HepG2 (cell line): ENCODE results near the gene LMAN1L. TPM values are rescaled to one million over a fixed set of nuclear protein-coding genes. Genes with fewer than 3 reads are reported as not detected.

Experiments used
- ATAC-seq: fragments of 200-7000 bp; cut with Tn5 transposase; 3 replicates; pipeline ENCODE4 v1.9.1; 2020; ENCODE audit warnings: mild to moderate bottlenecking, moderate library complexity
- BruUV-seq: library from RNA; stranded (reverse); fragments of 400-500 nt; replicated peaks from 2 replicates; lab custom pipeline; 2021; lab: Mats Ljungman, UMichigan
- CTCF ChIA-PET: fragments of 300-600 bp; formaldehyde crosslinking; extraction: SDS; loops from one replicate; lab custom pipeline; 2021; ENCODE audit warnings: low total read pairs, inconsistent platforms, low intra/inter-chr PET ratio; lab: Yijun Ruan, JAX
- POLR2A ChIA-PET: fragments of 350-600 bp; sonication (Branson Sonifier 250); formaldehyde crosslinking; loops from one replicate; lab custom pipeline; 2020; ENCODE audit warnings: antibody characterized with exemption, inconsistent platforms; lab: Yijun Ruan, JAX
- DNase-seq: peaks from one replicate; pipeline ENCODE4 v3.0.0-alpha.2; 2015; ENCODE audit warnings: low spot score
- FAIRE-seq: peaks from 3 replicates; lab custom pipeline; 2011; peaks lifted over from hg19 to GRCh38; lab: Jason Lieb, UNC
- H2AFZ ChIP-seq: one replicate; pipeline ENCODE4 v1.6.1; 2011; ENCODE audit warnings: low read length, inconsistent platforms
- H3K27ac ChIP-seq: fragments of 300-600 bp; 3 replicates; pipeline ENCODE4 v1.8.0; 2011; ENCODE audit warnings: mixed run types, mild to moderate bottlenecking, mixed read lengths, low read length, inconsistent platforms; ENCODE audit not compliant: insufficient read depth; ENCODE audit errors: extremely low read length
- H3K27me3 ChIP-seq, 2 experiments: fragments of 200-600 bp in 1 of 2; 2 replicates in 1 of 2; 3 replicates in 1 of 2; pipeline versions ENCODE4 v1.6.0 to v1.8.0; 2011; ENCODE audit warnings: low read length in 2 of 2, mild to moderate bottlenecking in 2 of 2, moderate library complexity in 2 of 2, inconsistent platforms in 1 of 2; ENCODE audit not compliant: insufficient read depth in 2 of 2, control insufficient read depth in 1 of 2
- H3K36me3 ChIP-seq, 2 experiments: fragments of 200-600 bp in 1 of 2; replicated peaks in 1 of 2; 2 replicates in 1 of 2; 3 replicates in 1 of 2; pipeline versions ENCODE4 v1.5.1 to v1.8.0; 2011; ENCODE audit warnings: low read length in 2 of 2, inconsistent platforms in 1 of 2; ENCODE audit not compliant: insufficient read depth in 2 of 2, control insufficient read depth in 1 of 2
- H3K4me1 ChIP-seq: 2 replicates; pipeline ENCODE4 v1.5.1; 2012; ENCODE audit warnings: low read length, inconsistent platforms; ENCODE audit not compliant: insufficient read depth
- H3K4me2 ChIP-seq: 2 replicates; pipeline ENCODE4 v1.6.0; 2011; ENCODE audit warnings: low read depth, low read length, inconsistent platforms
- H3K4me3 ChIP-seq, 3 experiments: fragments of 200-600 bp in 1 of 3; sonication (generic), shearing (Covaris generic) in 1 of 3; replicated peaks in 1 of 3; 2 replicates each; pipeline ENCODE4 v1.5.1; 2011 to 2016; ENCODE audit warnings: low read length in 3 of 3, inconsistent platforms in 2 of 3, low read depth in 2 of 3, mild to moderate bottlenecking in 2 of 3, control low read depth in 1 of 3, mixed read lengths in 1 of 3; ENCODE audit not compliant: insufficient read depth in 1 of 3
- H3K79me2 ChIP-seq: one replicate; pipeline ENCODE4 v1.6.1; 2011; ENCODE audit warnings: low read length, inconsistent platforms; ENCODE audit not compliant: insufficient read depth
- H3K9ac ChIP-seq: 2 replicates; pipeline ENCODE4 v1.6.0; 2011; ENCODE audit warnings: mild to moderate bottlenecking, low read depth, low read length, inconsistent platforms; ENCODE audit not compliant: insufficient read depth
- H3K9me3 ChIP-seq: 2 replicates; pipeline ENCODE4 v1.5.1; 2012; ENCODE audit warnings: mild to moderate bottlenecking, low read length
- H4K20me1 ChIP-seq: 2 replicates; pipeline ENCODE4 v1.6.0; 2011; ENCODE audit warnings: inconsistent platforms, mild to moderate bottlenecking, low read length, moderate library complexity; ENCODE audit not compliant: insufficient read depth
- DNMT1 ChIP-seq: sonication (generic); formaldehyde crosslinking; IDR thresholded peaks from 2 replicates; pipeline ENCODE4 v1.5.1; 2020; ENCODE audit warnings: mild to moderate bottlenecking, missing genetic modification reagents
- IKZF5 ChIP-seq: IDR thresholded peaks from 2 replicates; pipeline ENCODE4 v1.6.1; 2018; ENCODE audit warnings: missing genetic modification reagents, mild to moderate bottlenecking, missing compliant biosample characterization
- MAFK ChIP-seq, 2 experiments: IDR thresholded peaks in 1 of 2; conservative IDR thresholded peaks in 1 of 2; 2 replicates each; pipeline ENCODE4 v1.6.1; 2011; ENCODE audit warnings: improper control_type of control experiment in 2 of 2, low read length in 2 of 2
- MTA1 ChIP-seq: sonication (generic); formaldehyde crosslinking; IDR thresholded peaks from 2 replicates; pipeline ENCODE4 v1.4.0; 2020; ENCODE audit warnings: missing genetic modification reagents, mild to moderate bottlenecking, borderline replicate concordance
- ONECUT2 ChIP-seq: sonication (generic); formaldehyde crosslinking; IDR thresholded peaks from 2 replicates; pipeline ENCODE4 v1.4.0; 2020; ENCODE audit warnings: missing genetic modification reagents
- POLR2A ChIP-seq, 2 experiments: IDR thresholded peaks; 2 replicates each; pipeline ENCODE4 v1.6.1; 2011; ENCODE audit warnings: low read depth in 2 of 2, low read length in 2 of 2, mild to moderate bottlenecking in 1 of 2, moderate library complexity in 1 of 2; ENCODE audit not compliant: insufficient read depth in 1 of 2
- RBAK ChIP-seq: sonication (generic); formaldehyde crosslinking; IDR thresholded peaks from 2 replicates; pipeline ENCODE4 v1.5.1; 2020; ENCODE audit warnings: mild to moderate bottlenecking, missing genetic modification reagents
- RCOR2 ChIP-seq: IDR thresholded peaks from 2 replicates; pipeline ENCODE4 v1.6.1; 2016; ENCODE audit warnings: missing biosample characterization, missing genetic modification reagents
- REXO4 ChIP-seq: sonication (generic); formaldehyde crosslinking; IDR thresholded peaks from 2 replicates; pipeline ENCODE4 v1.8.0; 2022; ENCODE audit warnings: missing genetic modification reagents, mild to moderate bottlenecking, borderline replicate concordance
- THAP11 ChIP-seq: IDR thresholded peaks from 2 replicates; pipeline ENCODE4 v1.6.1; 2016; ENCODE audit warnings: missing biosample characterization, missing genetic modification reagents
- TRAFD1 ChIP-seq: sonication (generic); formaldehyde crosslinking; IDR thresholded peaks from 2 replicates; pipeline ENCODE4 v1.5.1; 2020; ENCODE audit warnings: missing genetic modification reagents, mild to moderate bottlenecking, borderline replicate concordance
- ZNF329 ChIP-seq: sonication (generic); formaldehyde crosslinking; IDR thresholded peaks from 2 replicates; pipeline ENCODE4 v1.9.0; 2021; ENCODE audit warnings: low read depth, mild to moderate bottlenecking, missing genetic modification reagents
- ZNF510 ChIP-seq: sonication (generic); formaldehyde crosslinking; IDR thresholded peaks from 2 replicates; pipeline ENCODE4 v1.4.0; 2020; ENCODE audit warnings: low read depth, mild to moderate bottlenecking, missing genetic modification reagents
- ZNF564 ChIP-seq: sonication (generic); formaldehyde crosslinking; IDR thresholded peaks from 2 replicates; pipeline ENCODE4 v1.8.1; 2023; ENCODE audit warnings: mild to moderate bottlenecking, missing genetic modification reagents
- ZNF580 ChIP-seq: IDR thresholded peaks from 2 replicates; pipeline ENCODE4 v1.6.1; 2016; ENCODE audit warnings: low read depth, borderline replicate concordance
- ZNF605 ChIP-seq: sonication (generic); formaldehyde crosslinking; IDR thresholded peaks from 2 replicates; pipeline ENCODE4 v1.8.0; 2022; ENCODE audit warnings: mild to moderate bottlenecking, missing genetic modification reagents
- ZNF672 ChIP-seq: sonication (generic); formaldehyde crosslinking; IDR thresholded peaks from 2 replicates; pipeline ENCODE4 v1.8.1; 2022; ENCODE audit warnings: missing genetic modification reagents
- ZNF749 ChIP-seq: sonication (generic); formaldehyde crosslinking; IDR thresholded peaks from 2 replicates; pipeline ENCODE4 v1.8.0; 2022; ENCODE audit warnings: mild to moderate bottlenecking, missing genetic modification reagents, moderate library complexity, borderline replicate concordance
- WGBS: methylation state at CpG from one replicate; pipeline ENCODE4 v1.1.6; 2017; ENCODE audit warnings: low lambda C conversion rate; 5-methylcytosine and 5-hydroxymethylcytosine counted together
- in situ Hi-C: cut with HindIII; loops from 2 replicates; pipeline ENCODE4 v1.10.0; 2017; ENCODE audit warnings: low pct_unique_long_range_greater_than_20kb; ENCODE audit not compliant: extremely low pct_ligation_motif_present
- intact Hi-C: fragments of 100-400 bp; cut with micrococcal nuclease; formaldehyde crosslinking; loops from one replicate; pipeline ENCODE4 v1.10.0; 2022; ENCODE audit not compliant: unreplicated experiment
- polyA plus RNA-seq, 8 experiments: library from polyadenylated mRNA; depleted of rRNA in 3 of 8; stranded (reverse) in 7 of 8; unstranded in 1 of 8; fragments of >200 nt; fragmentation: Illumina TruSeq in 4 of 8; extraction: Trizol in 4 of 8; gene quantifications; 2 replicates each; pipeline versions ENCODE4 v1.2.1 to v1.2.3, GENCODE V29; 2011 to 2016; ENCODE audit warnings: low read depth in 4 of 8, missing spikeins in 1 of 8, mixed read lengths in 1 of 8; ENCODE audit not compliant: insufficient read depth in 1 of 8
- total RNA-seq, 5 experiments: library from RNA; depleted of rRNA; stranded (reverse); fragments of >200 nt; fragmentation: Illumina TruSeq; extraction: Trizol; gene quantifications; 2 replicates each; pipeline ENCODE4 v1.2.3, GENCODE V29; 2016; ENCODE audit warnings: low read depth in 1 of 5
- TF ChIP-seq, protein P1 (sequence below): sonication (generic); formaldehyde crosslinking; IDR thresholded peaks from 2 replicates; pipeline ENCODE4 v1.5.0; 2020; ENCODE audit warnings: missing genetic modification reagents, mild to moderate bottlenecking, borderline replicate concordance
- TF ChIP-seq, protein P2 (sequence below): sonication (generic); formaldehyde crosslinking; IDR thresholded peaks from 2 replicates; pipeline ENCODE4 v1.8.1; 2023; ENCODE audit warnings: mild to moderate bottlenecking, missing genetic modification reagents, borderline replicate concordance

The LMAN1L gene
- total and polyA plus RNA-seq, 2 of the 13 experiments (the other 11 are each of a cell fraction or from before 2014, with no cell fraction given), result not detected

- no peak for TF ChIP-seq TRAFD1 (CRISPR knock-in tag)
- no peak for TF ChIP-seq ZNF564 (CRISPR knock-in tag)
- TF ChIP-seq POLR2A (IDR thresholded peaks at IDR 0.05; ENCODE audit: insufficient read depth in 1 of 2, low read depth in 2 of 2, low read length in 2 of 2), result no peak
- TF ChIP-seq DNMT1 (CRISPR knock-in tag), result no peak
- TF ChIP-seq RCOR2 (CRISPR knock-in tag), result no peak
- TF ChIP-seq, all 625 proteins: peak for 0
Observed at GRCh38 chr15:74844319-74845207, 31.9 kb downstream of the LMAN1L start (continued).

- POLR2A ChIA-PET, result interaction anchor here (1.2 to 1.3 kb wide), 2 partner anchors 45 to 51 kb away, joined by 3 read pairs; partner anchors contain the start of gene MPI
- peaks cover 15 to 39% of the 10 kb centered on the region in 2 experiments; a peak in 4 of 5 replicates for H3K36me3 ChIP-seq
- H3K4me3 ChIP-seq, result no peak overlapping the region
- no peak for FAIRE-seq
- H3K27me3 ChIP-seq, result no peaks in the 10 kb centered on the region
- no peak overlapping the region for H3K9ac ChIP-seq
- H3K9me3 ChIP-seq, result no peaks in the 10 kb centered on the region
- CTCF ChIA-PET, result no interaction called here
- no peak overlapping the region for H3K4me2 ChIP-seq
- H3K27ac ChIP-seq, result no peak overlapping the region
- peaks cover 22% of the 10 kb centered on the region for H3K4me1 ChIP-seq
- no peak for ATAC-seq
- BruUV-seq, result no TSS peak
- intact Hi-C loops (no loop called here), in situ Hi-C loops (no loop called here)
- DNase-seq, result no peak
- WGBS, result 100% methylated on average over 1 of the region's 5 CpGs
- H4K20me1 ChIP-seq, result no peaks in the 10 kb centered on the region
- H2AFZ ChIP-seq, result no peak overlapping the region
- TF ChIP-seq IKZF5 (CRISPR knock-in tag), result no peak
- TF ChIP-seq THAP11 (CRISPR knock-in tag), result no peak
- no peak for TF ChIP-seq ZNF329 (CRISPR knock-in tag)
- TF ChIP-seq ZNF605, result no peak
- TF ChIP-seq, protein P1, sequence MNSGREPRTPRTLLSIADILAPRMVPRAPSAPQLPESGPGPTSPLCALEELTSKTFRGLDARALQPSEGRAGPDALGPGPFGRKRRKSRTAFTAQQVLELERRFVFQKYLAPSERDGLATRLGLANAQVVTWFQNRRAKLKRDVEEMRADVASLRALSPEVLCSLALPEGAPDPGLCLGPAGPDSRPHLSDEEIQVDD (CRISPR knock-in tag), result no peak
- no peak for TF ChIP-seq REXO4
- TF ChIP-seq RBAK (CRISPR knock-in tag), result no peak
- no peak for TF ChIP-seq ZNF510
- TF ChIP-seq DNMT1 (CRISPR knock-in tag), result no peak
- TF ChIP-seq, protein P2, sequence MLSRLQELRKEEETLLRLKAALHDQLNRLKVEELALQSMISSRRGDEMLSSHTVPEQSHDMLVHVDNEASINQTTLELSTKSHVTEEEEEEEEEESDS (CRISPR knock-in tag), result no peak
- no peak for TF ChIP-seq ZNF749 (CRISPR knock-in tag)
- TF ChIP-seq MTA1, result no peak
- no peak for TF ChIP-seq MAFK (conservative IDR thresholded peaks at IDR 0.05 in 1 of 2, IDR thresholded peaks at IDR 0.05 in 1 of 2; ENCODE audit: low read length in 2 of 2)
- no peak for TF ChIP-seq ONECUT2 (CRISPR knock-in tag)
- TF ChIP-seq ZNF672 (CRISPR knock-in tag), result no peak
- no peak for TF ChIP-seq ZNF580 (CRISPR knock-in tag)
- TF ChIP-seq, all 625 proteins: peak for 0
- no peaks in the 10 kb centered on the region for H3K79me2 ChIP-seq
Observed at GRCh38 chr15:74845208-74845568, 32.6 kb downstream of the LMAN1L start.
